HepG2 (cell line): Measurements from ENCODE around the gene NUDT3. TPM values are rescaled to one million over a fixed set of nuclear protein-coding genes. Genes with fewer than 3 reads are reported as not detected.
"Not testable (repeated sequence)": the region's sequence is repeated elsewhere in the genome, so short reads cannot be mapped to it uniquely, and the experiment has no call there.

Experiments
- ATAC-seq: fragments of 200-7000 bp; cut with Tn5 transposase; 3 replicates; pipeline ENCODE4 v1.9.1; 2020; ENCODE audit warnings: mild to moderate bottlenecking, moderate library complexity
- BruUV-seq: library from RNA; stranded (reverse); fragments of 400-500 nt; replicated peaks from 2 replicates; lab custom pipeline; 2021; lab: Mats Ljungman, UMichigan
- CTCF ChIA-PET: fragments of 300-600 bp; formaldehyde crosslinking; extraction: SDS; loops from one replicate; lab custom pipeline; 2021; ENCODE audit warnings: low total read pairs, inconsistent platforms, low intra/inter-chr PET ratio; lab: Yijun Ruan, JAX
- POLR2A ChIA-PET: fragments of 350-600 bp; sonication (Branson Sonifier 250); formaldehyde crosslinking; loops from one replicate; lab custom pipeline; 2020; ENCODE audit warnings: antibody characterized with exemption, inconsistent platforms; lab: Yijun Ruan, JAX
- DNase-seq: peaks from one replicate; pipeline ENCODE4 v3.0.0-alpha.2; 2015; ENCODE audit warnings: low spot score
- FAIRE-seq: peaks from 3 replicates; lab custom pipeline; 2011; peaks lifted over from hg19 to GRCh38; lab: Jason Lieb, UNC
- H2AFZ ChIP-seq: one replicate; pipeline ENCODE4 v1.6.1; 2011; ENCODE audit warnings: low read length, inconsistent platforms
- H3K27ac ChIP-seq: fragments of 300-600 bp; 3 replicates; pipeline ENCODE4 v1.8.0; 2011; ENCODE audit warnings: mixed run types, mild to moderate bottlenecking, mixed read lengths, low read length, inconsistent platforms; ENCODE audit not compliant: insufficient read depth; ENCODE audit errors: extremely low read length
- H3K27me3 ChIP-seq, 2 experiments: fragments of 200-600 bp in 1 of 2; 2 replicates in 1 of 2; 3 replicates in 1 of 2; pipeline versions ENCODE4 v1.6.0 to v1.8.0; 2011; ENCODE audit warnings: low read length in 2 of 2, mild to moderate bottlenecking in 2 of 2, moderate library complexity in 2 of 2, inconsistent platforms in 1 of 2; ENCODE audit not compliant: insufficient read depth in 2 of 2, control insufficient read depth in 1 of 2
- H3K36me3 ChIP-seq, 2 experiments: fragments of 200-600 bp in 1 of 2; replicated peaks in 1 of 2; 2 replicates in 1 of 2; 3 replicates in 1 of 2; pipeline versions ENCODE4 v1.5.1 to v1.8.0; 2011; ENCODE audit warnings: low read length in 2 of 2, inconsistent platforms in 1 of 2; ENCODE audit not compliant: insufficient read depth in 2 of 2, control insufficient read depth in 1 of 2
- H3K4me1 ChIP-seq: 2 replicates; pipeline ENCODE4 v1.5.1; 2012; ENCODE audit warnings: low read length, inconsistent platforms; ENCODE audit not compliant: insufficient read depth
- H3K4me2 ChIP-seq: 2 replicates; pipeline ENCODE4 v1.6.0; 2011; ENCODE audit warnings: low read depth, low read length, inconsistent platforms
- H3K4me3 ChIP-seq, 3 experiments: fragments of 200-600 bp in 1 of 3; sonication (generic), shearing (Covaris generic) in 1 of 3; replicated peaks in 1 of 3; 2 replicates each; pipeline ENCODE4 v1.5.1; 2011 to 2016; ENCODE audit warnings: low read length in 3 of 3, inconsistent platforms in 2 of 3, low read depth in 2 of 3, mild to moderate bottlenecking in 2 of 3, control low read depth in 1 of 3, mixed read lengths in 1 of 3; ENCODE audit not compliant: insufficient read depth in 1 of 3
- H3K79me2 ChIP-seq: one replicate; pipeline ENCODE4 v1.6.1; 2011; ENCODE audit warnings: low read length, inconsistent platforms; ENCODE audit not compliant: insufficient read depth
- H3K9ac ChIP-seq: 2 replicates; pipeline ENCODE4 v1.6.0; 2011; ENCODE audit warnings: mild to moderate bottlenecking, low read depth, low read length, inconsistent platforms; ENCODE audit not compliant: insufficient read depth
- H3K9me3 ChIP-seq: 2 replicates; pipeline ENCODE4 v1.5.1; 2012; ENCODE audit warnings: mild to moderate bottlenecking, low read length
- H4K20me1 ChIP-seq: 2 replicates; pipeline ENCODE4 v1.6.0; 2011; ENCODE audit warnings: inconsistent platforms, mild to moderate bottlenecking, low read length, moderate library complexity; ENCODE audit not compliant: insufficient read depth
- ARNT ChIP-seq: fragments of 450-650 bp; IDR thresholded peaks from 2 replicates; pipeline ENCODE4 v1.6.1; 2017
- CREB1 ChIP-seq, 2 experiments: fragments of 450-650 bp in 1 of 2; IDR thresholded peaks; 2 replicates each; pipeline ENCODE4 v1.6.1; 2016 to 2017; ENCODE audit warnings: control low read depth in 1 of 2, mild to moderate bottlenecking in 1 of 2, missing compliant biosample characterization in 1 of 2, missing genetic modification characterization in 1 of 2
- ETV6 ChIP-seq: sonication (generic); formaldehyde crosslinking; conservative IDR thresholded peaks from 2 replicates; pipeline ENCODE4 v1.4.0; 2020; ENCODE audit warnings: missing genetic modification reagents
- NR2F6 ChIP-seq, 2 experiments: IDR thresholded peaks; 2 replicates each; pipeline ENCODE4 v1.6.1; 2016; ENCODE audit warnings: antibody characterized with exemption in 1 of 2, mild to moderate bottlenecking in 1 of 2
- ZNF160 ChIP-seq: sonication (generic); formaldehyde crosslinking; IDR thresholded peaks from 2 replicates; pipeline ENCODE4 v1.8.0; 2022; ENCODE audit warnings: mild to moderate bottlenecking, inconsistent platforms, missing genetic modification reagents
- ZNF251 ChIP-seq: sonication (generic); formaldehyde crosslinking; IDR thresholded peaks from 2 replicates; pipeline ENCODE4 v1.9.0; 2021; ENCODE audit warnings: mild to moderate bottlenecking, missing genetic modification reagents
- ZNF317 ChIP-seq: sonication (generic); formaldehyde crosslinking; IDR thresholded peaks from 2 replicates; pipeline ENCODE4 v1.5.0; 2020; ENCODE audit warnings: mild to moderate bottlenecking, missing genetic modification reagents
- ZNF580 ChIP-seq: IDR thresholded peaks from 2 replicates; pipeline ENCODE4 v1.6.1; 2016; ENCODE audit warnings: low read depth, borderline replicate concordance
- ZNF75D ChIP-seq: sonication (generic); formaldehyde crosslinking; IDR thresholded peaks from 2 replicates; pipeline ENCODE4 v1.8.1; 2023; ENCODE audit warnings: missing genetic modification reagents, mild to moderate bottlenecking, borderline replicate concordance
- ZNF782 ChIP-seq: sonication (generic); formaldehyde crosslinking; IDR thresholded peaks from 2 replicates; pipeline ENCODE4 v1.4.0; 2020; ENCODE audit warnings: missing genetic modification reagents, mild to moderate bottlenecking, borderline replicate concordance
- WGBS: methylation state at CpG from one replicate; pipeline ENCODE4 v1.1.6; 2017; ENCODE audit warnings: low lambda C conversion rate; 5-methylcytosine and 5-hydroxymethylcytosine counted together
- in situ Hi-C: cut with HindIII; loops from 2 replicates; pipeline ENCODE4 v1.10.0; 2017; ENCODE audit warnings: low pct_unique_long_range_greater_than_20kb; ENCODE audit not compliant: extremely low pct_ligation_motif_present
- intact Hi-C: fragments of 100-400 bp; cut with micrococcal nuclease; formaldehyde crosslinking; loops from one replicate; pipeline ENCODE4 v1.10.0; 2022; ENCODE audit not compliant: unreplicated experiment
- polyA plus RNA-seq, 8 experiments: library from polyadenylated mRNA; depleted of rRNA in 3 of 8; stranded (reverse) in 7 of 8; unstranded in 1 of 8; fragments of >200 nt; fragmentation: Illumina TruSeq in 4 of 8; extraction: Trizol in 4 of 8; gene quantifications; 2 replicates each; pipeline versions ENCODE4 v1.2.1 to v1.2.3, GENCODE V29; 2011 to 2016; ENCODE audit warnings: low read depth in 4 of 8, missing spikeins in 1 of 8, mixed read lengths in 1 of 8; ENCODE audit not compliant: insufficient read depth in 1 of 8
- total RNA-seq, 5 experiments: library from RNA; depleted of rRNA; stranded (reverse); fragments of >200 nt; fragmentation: Illumina TruSeq; extraction: Trizol; gene quantifications; 2 replicates each; pipeline ENCODE4 v1.2.3, GENCODE V29; 2016; ENCODE audit warnings: low read depth in 1 of 5
- TF ChIP-seq, protein P1 (sequence below), 2 experiments: sonication (generic) in 1 of 2; formaldehyde crosslinking in 1 of 2; IDR thresholded peaks; 2 replicates each; pipeline versions ENCODE4 v1.4.0 to v1.6.1; 2018 to 2020; ENCODE audit warnings: missing genetic modification reagents in 2 of 2, borderline replicate concordance in 1 of 2, low read depth in 1 of 2, mild to moderate bottlenecking in 1 of 2, missing biosample characterization in 1 of 2
- TF ChIP-seq, protein P2 (sequence below): sonication (generic); formaldehyde crosslinking; conservative IDR thresholded peaks from 2 replicates; pipeline ENCODE4 v1.4.0; 2020; ENCODE audit warnings: missing genetic modification reagents

Gene NUDT3
- total and polyA plus RNA-seq, 2 of the 13 experiments (the other 11 are each of a cell fraction or from before 2014, with no cell fraction given) = 20.2 to 20.6 TPM

DNA sequence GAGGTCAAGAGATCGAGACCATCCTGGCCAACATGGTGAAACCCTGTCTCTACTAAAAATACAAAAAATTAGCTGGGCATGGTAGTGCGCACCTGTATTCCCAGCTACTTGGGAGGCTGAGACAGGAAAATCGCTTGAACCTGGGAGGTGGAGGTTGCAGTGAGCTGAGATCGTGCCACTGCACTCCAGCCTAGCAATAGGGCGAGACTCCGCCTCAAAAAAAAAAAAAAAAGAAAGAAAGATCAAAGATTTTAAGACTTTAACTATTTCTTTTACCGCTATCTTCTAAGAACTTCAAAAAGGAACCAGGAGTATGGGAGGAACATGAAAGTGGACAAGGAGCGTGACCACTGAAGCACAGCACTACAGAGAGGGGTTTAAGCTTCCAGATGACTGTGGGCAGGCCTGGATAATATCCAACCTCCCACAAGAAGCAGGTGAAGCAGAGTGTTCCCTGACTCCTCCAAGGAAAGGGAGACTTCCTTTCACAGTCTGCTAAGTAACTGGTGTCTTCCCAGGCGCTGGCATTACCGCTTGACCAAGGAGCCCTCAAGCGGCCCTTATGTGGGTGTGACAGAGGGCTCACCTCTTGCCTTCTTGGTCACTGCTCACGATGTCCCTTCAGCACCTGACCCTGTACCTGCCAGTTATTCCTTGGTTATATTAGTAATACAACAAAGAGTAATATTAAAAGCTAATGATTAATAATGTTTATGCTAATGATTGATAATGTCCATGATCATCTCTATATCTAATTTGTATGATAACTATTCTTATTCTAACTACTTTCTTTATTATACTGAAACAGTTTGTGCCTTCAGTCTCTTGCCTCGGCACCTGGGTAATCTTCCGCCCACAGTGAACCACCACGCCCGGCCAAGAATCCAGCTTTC lies 64.9 kb downstream of the NUDT3 start:
- H3K9ac ChIP-seq, H3K9me3 ChIP-seq, BruUV-seq, H3K27me3 ChIP-seq, H3K36me3 ChIP-seq, CTCF ChIA-PET, POLR2A ChIA-PET, FAIRE-seq, H3K79me2 ChIP-seq, H4K20me1 ChIP-seq, H2AFZ ChIP-seq, H3K4me2 ChIP-seq, ATAC-seq, H3K27ac ChIP-seq, in situ Hi-C loops, intact Hi-C loops, H3K4me3 ChIP-seq, DNase-seq, H3K4me1 ChIP-seq: not testable (repeated sequence)
- WGBS = 95% methylated on average over 16 of the region's 16 CpGs

DNA sequence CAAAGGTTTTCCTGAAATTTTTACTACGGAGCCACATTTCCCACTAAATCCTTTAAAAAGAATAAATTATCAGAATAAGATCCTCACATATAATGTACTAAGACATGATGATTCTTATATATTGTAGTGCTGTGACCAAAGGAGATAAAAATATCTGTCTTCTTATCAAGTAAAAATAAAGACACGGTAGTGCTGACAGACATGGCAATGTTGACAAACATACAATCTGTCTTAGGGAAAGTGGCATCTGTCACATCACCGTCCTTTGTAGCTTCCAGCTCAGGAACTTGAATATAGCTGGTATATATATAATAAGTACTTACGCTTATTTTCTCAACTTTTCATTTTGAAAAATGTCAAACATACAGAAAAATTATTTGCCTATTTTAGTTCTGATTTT lies 66.8 kb downstream of the NUDT3 start:
- POLR2A ChIA-PET = no interaction called here
- H3K27ac ChIP-seq = no peak overlapping the region
- no TSS peak for BruUV-seq
- TF ChIP-seq ZNF160 (CRISPR knock-in tag) (no peak), ZNF75D (CRISPR knock-in tag) (no peak), CREB1 (IDR thresholded peaks at IDR 0.05) (no peak), CREB1 (CRISPR knock-in tag; IDR thresholded peaks at IDR 0.05) (no peak), ZNF251 (CRISPR knock-in tag) (no peak), NR2F6 (IDR thresholded peaks at IDR 0.05) (no peak), NR2F6 (CRISPR knock-in tag; IDR thresholded peaks at IDR 0.05) (no peak), ZNF782 (CRISPR knock-in tag) (no peak), ARNT (no peak), ZNF580 (CRISPR knock-in tag) (no peak), ETV6 (CRISPR knock-in tag) (no peak), ZNF317 (CRISPR knock-in tag) (no peak)
- TF ChIP-seq, protein P1, sequence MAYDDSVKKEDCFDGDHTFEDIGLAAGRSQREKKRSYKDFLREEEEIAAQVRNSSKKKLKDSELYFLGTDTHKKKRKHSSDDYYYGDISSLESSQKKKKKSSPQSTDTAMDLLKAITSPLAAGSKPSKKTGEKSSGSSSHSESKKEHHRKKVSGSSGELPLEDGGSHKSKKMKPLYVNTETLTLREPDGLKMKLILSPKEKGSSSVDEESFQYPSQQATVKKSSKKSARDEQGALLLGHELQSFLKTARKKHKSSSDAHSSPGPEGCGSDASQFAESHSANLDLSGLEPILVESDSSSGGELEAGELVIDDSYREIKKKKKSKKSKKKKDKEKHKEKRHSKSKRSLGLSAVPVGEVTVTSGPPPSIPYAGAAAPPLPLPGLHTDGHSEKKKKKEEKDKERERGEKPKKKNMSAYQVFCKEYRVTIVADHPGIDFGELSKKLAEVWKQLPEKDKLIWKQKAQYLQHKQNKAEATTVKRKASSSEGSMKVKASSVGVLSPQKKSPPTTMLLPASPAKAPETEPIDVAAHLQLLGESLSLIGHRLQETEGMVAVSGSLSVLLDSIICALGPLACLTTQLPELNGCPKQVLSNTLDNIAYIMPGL (CRISPR knock-in tag; IDR thresholded peaks at IDR 0.05; ENCODE audit: borderline replicate concordance in 1 of 2, low read depth in 1 of 2) = no peak
- TF ChIP-seq, protein P2, sequence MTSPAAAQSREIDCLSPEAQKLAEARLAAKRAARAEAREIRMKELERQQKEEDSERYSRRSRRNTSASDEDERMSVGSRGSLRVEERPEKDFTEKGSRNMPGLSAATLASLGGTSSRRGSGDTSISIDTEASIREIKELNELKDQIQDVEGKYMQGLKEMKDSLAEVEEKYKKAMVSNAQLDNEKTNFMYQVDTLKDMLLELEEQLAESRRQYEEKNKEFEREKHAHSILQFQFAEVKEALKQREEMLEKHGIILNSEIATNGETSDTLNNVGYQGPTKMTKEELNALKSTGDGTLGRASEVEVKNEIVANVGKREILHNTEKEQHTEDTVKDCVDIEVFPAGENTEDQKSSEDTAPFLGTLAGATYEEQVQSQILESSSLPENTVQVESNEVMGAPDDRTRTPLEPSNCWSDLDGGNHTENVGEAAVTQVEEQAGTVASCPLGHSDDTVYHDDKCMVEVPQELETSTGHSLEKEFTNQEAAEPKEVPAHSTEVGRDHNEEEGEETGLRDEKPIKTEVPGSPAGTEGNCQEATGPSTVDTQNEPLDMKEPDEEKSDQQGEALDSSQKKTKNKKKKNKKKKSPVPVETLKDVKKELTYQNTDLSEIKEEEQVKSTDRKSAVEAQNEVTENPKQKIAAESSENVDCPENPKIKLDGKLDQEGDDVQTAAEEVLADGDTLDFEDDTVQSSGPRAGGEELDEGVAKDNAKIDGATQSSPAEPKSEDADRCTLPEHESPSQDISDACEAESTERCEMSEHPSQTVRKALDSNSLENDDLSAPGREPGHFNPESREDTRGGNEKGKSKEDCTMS (CRISPR knock-in tag) = no peak

More for the DNA sequence above, 66.8 kb downstream of the NUDT3 start:
- CTCF ChIA-PET = no interaction called here
- WGBS = 95% methylated on average over 4 of the region's 4 CpGs
- intact Hi-C loops (no loop called here), in situ Hi-C loops (no loop called here)
- Histone ChIP-seq H3K9me3 (no peaks in the 10 kb centered on the region), H3K79me2 (peaks cover 7% of the 10 kb centered on the region), H3K4me3 (no peak overlapping the region), H3K4me1 (no peaks in the 10 kb centered on the region), H3K36me3 (peaks cover 0 to 5% of the 10 kb centered on the region in 2 experiments; a peak in 2 of 5 replicates), H2AFZ (no peak overlapping the region), H4K20me1 (no peaks in the 10 kb centered on the region), H3K4me2 (no peak overlapping the region), H3K27me3 (no peaks in the 10 kb centered on the region), H3K9ac (no peak overlapping the region)
- FAIRE-seq (no peak), ATAC-seq (no peak), DNase-seq (no peak)
